ENCODE results near the gene EFEMP1.

The EFEMP1 gene

GRCh38 chr2:55934337-55934736, 10.8 kb upstream of the EFEMP1 start:
- FAIRE-seq (no peak), DNase-seq (ENCODE audit: insufficient read length, low spot score) (no peak)
- TF ChIP-seq CTCF (IDR thresholded peaks at IDR 0.05; ENCODE audit: insufficient read depth, missing control alignments): no peak

GRCh38 chr2:55932843-55933242, 9.3 kb upstream of the EFEMP1 start:
- TF ChIP-seq CTCF (IDR thresholded peaks at IDR 0.05; ENCODE audit: insufficient read depth, missing control alignments): no peak
- DNase-seq (ENCODE audit: insufficient read length, low spot score) (no peak), FAIRE-seq (no peak)

- FAIRE-seq (no peak), DNase-seq (ENCODE audit: insufficient read length, low spot score) (no peak)
- TF ChIP-seq CTCF (IDR thresholded peaks at IDR 0.05; ENCODE audit: insufficient read depth, missing control alignments): no peak
These were observed 7.7 kb upstream of the EFEMP1 start for GRCh38 chr2:55931281-55931680.

- DNase-seq (ENCODE audit: insufficient read length, low spot score) (no peak), FAIRE-seq (no peak)
- no peak for TF ChIP-seq CTCF (IDR thresholded peaks at IDR 0.05; ENCODE audit: insufficient read depth, missing control alignments)
These were observed 5.9 kb upstream of the EFEMP1 start for GRCh38 chr2:55929476-55929875.

GRCh38 chr2:55926974-55927373, 3.4 kb upstream of the EFEMP1 start:
- no peak for TF ChIP-seq CTCF (IDR thresholded peaks at IDR 0.05; ENCODE audit: insufficient read depth, missing control alignments)
- no peak for DNase-seq (ENCODE audit: insufficient read length, low spot score)
- no peak for FAIRE-seq

GRCh38 chr2:55926246-55926645, 2.7 kb upstream of the EFEMP1 start:
- FAIRE-seq (no peak), DNase-seq (ENCODE audit: insufficient read length, low spot score) (no peak)
- TF ChIP-seq CTCF (IDR thresholded peaks at IDR 0.05; ENCODE audit: insufficient read depth, missing control alignments): no peak

- DNase-seq (ENCODE audit: insufficient read length, low spot score) (no peak), FAIRE-seq (no peak)
- no peak for TF ChIP-seq CTCF (IDR thresholded peaks at IDR 0.05; ENCODE audit: insufficient read depth, missing control alignments)
These were observed 370 bp upstream of the EFEMP1 start for GRCh38 chr2:55923982-55924321.
